Common myeloid progenitor, CD34-positive (primary cell): ENCODE data around the gene ASB3.

Source experiments
- CTCF ChIA-PET: fragments of 350-600 bp; sonication (Branson Sonifier 250); formaldehyde crosslinking; loops from one replicate; lab custom pipeline; 2021; ENCODE audit warnings: antibody characterized with exemption; lab: Charles Lee
- POLR2A ChIA-PET: fragments of 350-600 bp; sonication (Branson Sonifier 250); formaldehyde crosslinking; loops from one replicate; lab custom pipeline; 2021; ENCODE audit warnings: antibody characterized with exemption; lab: Charles Lee
- DNase-seq, 3 donors: peaks; one replicate each; pipeline versions ENCODE4 v3.0.0 to v3.0.0-alpha.2; 2013
- H3K27ac ChIP-seq, 2 experiments: 1 replicate in 1 of 2; 2 replicates in 1 of 2; pipeline ENCODE4 v1.7.0; 2013; ENCODE audit warnings: inconsistent platforms in 2 of 2, low read length in 2 of 2, mild to moderate bottlenecking in 2 of 2, low read depth in 1 of 2, moderate library complexity in 1 of 2; ENCODE audit not compliant: severe bottlenecking in 2 of 2, insufficient read depth in 1 of 2, poor library complexity in 1 of 2
- H3K27me3 ChIP-seq, 5 experiments: replicated peaks in 2 of 5; 1 replicate in 3 of 5; 2 replicates in 2 of 5; pipeline versions ENCODE4 v1.6.1 to v1.7.0; 2013; ENCODE audit warnings: low read length in 4 of 5, mild to moderate bottlenecking in 2 of 5, moderate library complexity in 2 of 5, inconsistent platforms in 1 of 5; ENCODE audit not compliant: insufficient read depth in 5 of 5, control insufficient read depth in 4 of 5
- H3K36me3 ChIP-seq, 4 experiments: 1 replicate in 2 of 4; 2 replicates in 2 of 4; pipeline versions ENCODE4 v1.6.1 to v1.7.0; 2013; ENCODE audit warnings: low read length in 3 of 4, control low read depth in 1 of 4, mild to moderate bottlenecking in 1 of 4; ENCODE audit not compliant: control insufficient read depth in 4 of 4, insufficient read depth in 4 of 4
- H3K4me1 ChIP-seq, 4 experiments: 1 replicate in 3 of 4; 2 replicates in 1 of 4; pipeline versions ENCODE4 v1.6.1 to v1.7.1; 2013; ENCODE audit warnings: low read length in 3 of 4, mild to moderate bottlenecking in 3 of 4, control low read depth in 1 of 4, inconsistent platforms in 1 of 4, moderate library complexity in 1 of 4; ENCODE audit not compliant: control insufficient read depth in 4 of 4, insufficient read depth in 4 of 4; ENCODE audit errors: control extremely low read depth in 1 of 4
- H3K4me3 ChIP-seq, 7 experiments: 1 replicate in 4 of 7; 2 replicates in 3 of 7; pipeline versions ENCODE4 v1.5.1 to v1.7.0; 2013; ENCODE audit warnings: mild to moderate bottlenecking in 7 of 7, low read length in 6 of 7, moderate library complexity in 6 of 7, inconsistent platforms in 2 of 7, low read depth in 2 of 7, control low read depth in 1 of 7; ENCODE audit not compliant: insufficient read depth in 4 of 7, control insufficient read depth in 1 of 7; ENCODE audit errors: extremely low read depth in 1 of 7
- H3K9me3 ChIP-seq, 5 experiments: 1 replicate in 4 of 5; 2 replicates in 1 of 5; pipeline versions ENCODE4 v1.6.1 to v1.7.1; 2013; ENCODE audit warnings: low read length in 4 of 5, mild to moderate bottlenecking in 2 of 5, inconsistent platforms in 1 of 5, low read depth in 1 of 5, moderate library complexity in 1 of 5; ENCODE audit not compliant: control insufficient read depth in 4 of 5, insufficient read depth in 2 of 5; ENCODE audit errors: control extremely low read depth in 1 of 5
- WGBS: methylation state at CpG from one replicate; pipeline ENCODE4 v1.1.5; 2013; ENCODE audit not compliant: insufficient coverage; 5-methylcytosine and 5-hydroxymethylcytosine counted together

ASB3 gene

DNA sequence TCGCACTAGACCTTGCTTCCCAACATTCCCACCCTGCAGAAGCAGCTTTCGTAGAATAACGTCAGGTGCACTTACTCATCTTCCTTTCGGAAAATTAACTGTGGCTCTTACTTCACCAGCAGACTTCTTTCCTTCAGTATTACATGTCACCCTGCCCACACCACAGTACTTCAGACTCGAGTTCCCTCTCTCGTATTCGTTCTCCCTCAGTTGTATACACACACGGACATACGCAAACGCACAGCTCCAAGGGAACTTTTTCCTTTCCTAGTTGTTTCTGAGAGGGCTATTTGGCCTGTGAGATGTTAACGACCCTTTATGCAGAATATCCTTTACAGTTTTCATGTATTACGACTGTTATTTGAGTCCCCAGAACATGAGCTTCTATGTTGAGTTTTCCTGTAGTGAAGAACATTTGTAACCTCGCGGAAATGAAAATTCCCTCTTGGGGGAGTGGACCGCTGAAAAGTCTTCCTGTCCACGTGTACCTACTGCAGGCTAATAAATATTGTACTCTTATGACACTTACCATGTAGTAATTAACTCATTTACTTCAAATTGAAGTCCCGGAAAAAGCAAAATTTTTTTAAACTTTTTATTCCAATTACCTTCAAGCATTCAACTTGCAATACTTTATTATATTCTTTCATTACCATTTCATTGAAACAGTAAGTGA, 999 bp upstream of the ASB3 start:
- CTCF ChIA-PET = interaction anchor here (1.1 to 3.6 kb wide), 3 partner anchors 11 to 20 kb away, joined by 3 to 14 read pairs (median 4); partner anchors contain the start of gene CHAC2
- H3K27me3 ChIP-seq = no peaks in the 10 kb centered on the region
- H3K9me3 ChIP-seq = no peaks in the 10 kb centered on the region
- POLR2A ChIA-PET = interaction anchor here (0.6 to 2.9 kb wide), 5 partner anchors 9 to 1829 kb away, joined by 3 to 22 read pairs (median 5); partner anchors contain the start of gene CHAC2
- DNase-seq = peak in 2 of 3 donors; percentile 37 to 57
- H3K27ac ChIP-seq = peak overlapping the region; percentile 96
- peak overlapping the region; percentile 73 to 100 (median 97) for H3K4me3 ChIP-seq
- 0% methylated on average over 11 of the region's 17 CpGs for WGBS
- peaks cover 19 to 40% (median 31%) of the 10 kb centered on the region in 4 experiments for H3K4me1 ChIP-seq
- H3K36me3 ChIP-seq = peaks cover 0 to 8% (median 1%) of the 10 kb centered on the region in 4 experiments

DNA sequence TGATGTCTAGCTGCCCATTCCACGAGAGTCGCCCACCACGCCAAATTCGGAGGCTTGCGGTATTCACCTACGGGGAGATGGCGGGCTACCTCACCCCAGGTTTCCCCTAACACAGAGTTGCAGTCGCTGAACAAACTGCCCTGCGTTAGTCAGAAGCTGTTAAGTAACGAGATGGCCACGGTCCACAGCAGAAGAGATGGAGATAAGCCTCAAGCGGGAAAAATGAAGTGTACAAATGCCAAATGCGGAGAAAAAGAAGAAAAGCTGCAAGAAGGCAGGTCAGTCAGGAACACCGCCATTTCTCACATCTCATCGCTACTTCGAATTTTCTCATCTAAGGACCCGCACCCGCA, 425 bp downstream of the ASB3 start:
- WGBS = 0% methylated on average over 6 of the region's 18 CpGs
- H3K4me1 ChIP-seq = peaks cover 19 to 40% (median 32%) of the 10 kb centered on the region in 4 experiments
- H3K27ac ChIP-seq = peak overlapping the region; percentile 96
- ChIA-PET POLR2A (interaction anchor here (1.4 to 2.9 kb wide), 3 partner anchors 10 to 19 kb away, joined by 3 to 22 read pairs (median 14); partner anchors contain the start of gene CHAC2), CTCF (interaction anchor here (1.5 to 3.6 kb wide), 2 partner anchors 9 to 19 kb away, joined by 6 to 14 read pairs; partner anchors contain the start of gene CHAC2)
- no peaks in the 10 kb centered on the region for H3K27me3 ChIP-seq
- H3K4me3 ChIP-seq = peak overlapping the region; percentile 73 to 100 (median 97)
- peaks cover 3 to 14% (median 8%) of the 10 kb centered on the region in 4 experiments for H3K36me3 ChIP-seq
- H3K9me3 ChIP-seq = no peaks in the 10 kb centered on the region
- DNase-seq = no peak

DNA sequence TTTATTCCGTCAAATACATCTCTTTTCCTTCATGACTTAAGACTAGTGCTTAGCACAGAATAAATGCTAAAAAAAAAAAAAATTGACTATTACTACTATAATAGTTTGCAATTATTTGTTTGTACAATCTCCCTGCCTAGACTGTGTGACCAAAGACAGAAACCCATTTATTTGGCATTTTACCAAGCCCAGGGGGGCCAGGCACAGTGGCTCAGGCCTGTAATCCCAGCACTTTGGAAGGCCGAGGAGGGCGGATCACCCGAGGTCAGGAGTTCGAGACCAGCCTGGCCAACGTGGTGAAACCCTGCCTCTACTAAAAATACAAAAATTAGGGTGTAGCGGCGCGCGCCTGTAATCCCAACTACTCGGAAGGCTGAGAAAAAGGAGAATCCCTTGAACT, 1.4 kb downstream of the ASB3 start:
- Histone ChIP-seq H3K4me1 (peaks cover 19 to 40% (median 32%) of the 10 kb centered on the region in 4 experiments), H3K27ac (peak overlapping the region; percentile 96), H3K27me3 (no peaks in the 10 kb centered on the region), H3K36me3 (peaks cover 8 to 12% (median 10%) of the 10 kb centered on the region in 4 experiments), H3K9me3 (no peaks in the 10 kb centered on the region), H3K4me3 (peak overlapping the region in 6 of 7 experiments; percentile 83 to 100 (median 98))
- POLR2A ChIA-PET = interaction anchor here (2.9 kb wide), 1 partner anchor 18 kb away, joined by 22 read pairs; the partner anchor contains the start of gene CHAC2
- DNase-seq = no peak
- CTCF ChIA-PET = interaction anchor here (0.8 to 3.6 kb wide), 4 partner anchors 8 to 18 kb away, joined by 3 to 14 read pairs (median 5); partner anchors contain the start of gene CHAC2
- WGBS = 86% methylated on average over 10 of the region's 11 CpGs

DNA sequence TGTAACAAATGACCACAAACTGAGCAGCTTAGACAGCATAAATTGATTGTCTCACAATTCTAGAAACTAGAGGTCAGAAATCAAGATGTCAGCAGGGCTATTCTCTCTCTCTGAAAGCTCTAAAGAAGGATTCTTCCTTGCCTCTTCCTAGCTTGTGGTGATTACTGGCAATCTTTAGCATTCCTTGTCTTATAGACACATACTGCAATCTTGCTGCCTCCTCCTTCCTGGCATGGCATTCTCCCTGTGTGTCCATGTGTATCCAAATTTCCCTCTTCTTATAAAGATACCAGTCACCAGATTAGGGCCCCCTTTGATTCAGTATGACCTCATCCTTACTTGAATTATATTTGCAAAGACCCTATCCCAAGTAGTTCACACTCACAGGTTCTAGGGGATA, 2.3 kb downstream of the ASB3 start:
- Histone ChIP-seq H3K27ac (peak overlapping the region in 1 of 2 experiments; percentile 96), H3K27me3 (no peaks in the 10 kb centered on the region), H3K4me3 (peak overlapping the region in 2 of 7 experiments; percentile 2 to 95), H3K36me3 (peaks cover 8 to 16% (median 13%) of the 10 kb centered on the region in 4 experiments), H3K4me1 (peaks cover 19 to 42% (median 32%) of the 10 kb centered on the region in 4 experiments), H3K9me3 (no peaks in the 10 kb centered on the region)
- DNase-seq = no peak
- ChIA-PET POLR2A (no interaction called here), CTCF (interaction anchor here (0.8 to 3.6 kb wide), 4 partner anchors 8 to 17 kb away, joined by 3 to 14 read pairs (median 4); partner anchors contain the start of gene CHAC2)

DNA sequence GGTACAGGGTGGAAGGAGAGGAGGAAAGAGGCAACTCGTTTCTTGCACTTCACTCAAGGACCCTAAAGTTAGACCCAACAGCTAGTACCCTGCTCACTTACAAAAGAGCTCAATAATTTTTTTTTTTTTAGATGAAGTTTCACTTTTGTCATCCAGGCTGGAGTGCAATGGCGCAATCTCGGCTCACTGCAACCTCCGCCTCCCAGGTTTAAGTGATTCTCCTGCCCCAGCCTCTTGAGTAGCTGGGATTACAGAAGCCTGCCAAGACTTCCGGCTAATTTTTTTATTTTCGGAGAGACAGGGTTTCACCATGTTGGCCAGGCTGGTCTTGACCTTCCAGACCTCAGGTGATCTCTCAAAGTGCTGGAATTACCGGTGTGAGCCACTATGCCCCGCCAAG, 4.1 kb downstream of the ASB3 start:
- H3K27ac ChIP-seq = no peak overlapping the region
- CTCF ChIA-PET = interaction anchor here (1.3 kb wide), 1 partner anchor 16 kb away, joined by 3 read pairs; the partner anchor contains the start of gene CHAC2
- peaks cover 8 to 16% (median 13%) of the 10 kb centered on the region in 4 experiments for H3K36me3 ChIP-seq
- no peak for DNase-seq
- no peak overlapping the region for H3K4me3 ChIP-seq
- 95% methylated on average over 6 of the region's 8 CpGs for WGBS
- H3K4me1 ChIP-seq = peaks cover 10 to 31% (median 24%) of the 10 kb centered on the region in 4 experiments
- H3K9me3 ChIP-seq = no peaks in the 10 kb centered on the region
- POLR2A ChIA-PET = no interaction called here
- no peaks in the 10 kb centered on the region for H3K27me3 ChIP-seq

DNA sequence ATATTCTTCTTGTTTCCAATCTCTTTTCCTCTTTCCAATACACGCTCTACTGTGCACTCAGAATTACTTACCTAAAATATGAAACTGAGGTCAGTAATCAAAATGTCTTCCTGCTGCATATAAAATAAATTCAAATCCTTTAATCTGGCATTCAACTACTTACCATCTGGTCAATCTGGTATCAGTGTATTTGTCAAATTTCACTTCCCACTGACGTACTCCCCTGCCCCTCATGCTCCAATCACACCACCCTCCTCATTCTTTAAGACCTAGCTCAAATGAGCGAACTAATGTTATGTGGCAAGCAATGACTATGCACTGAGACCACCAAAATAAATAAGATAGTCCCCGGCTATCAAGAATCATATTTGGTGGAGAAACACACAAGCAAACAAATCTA, 6.7 kb downstream of the ASB3 start:
- WGBS = 100% methylated on average over 1 of the region's 4 CpGs
- no peaks in the 10 kb centered on the region for H3K27me3 ChIP-seq
- H3K27ac ChIP-seq = no peak overlapping the region
- H3K9me3 ChIP-seq = no peaks in the 10 kb centered on the region
- H3K4me1 ChIP-seq = peaks cover under 1 to 18% (median 13%) of the 10 kb centered on the region in 4 experiments
- POLR2A ChIA-PET = no interaction called here
- peaks cover 8 to 20% (median 16%) of the 10 kb centered on the region in 4 experiments for H3K36me3 ChIP-seq
- no peak overlapping the region for H3K4me3 ChIP-seq
- CTCF ChIA-PET = interaction anchor here (2.6 kb wide), 1 partner anchor 12 kb away, joined by 13 read pairs; the partner anchor contains the start of gene CHAC2
- DNase-seq = no peak
